ENCODE measurements around the gene SLC13A5. TPM values are rescaled to one million over a fixed set of nuclear protein-coding genes. Genes with fewer than 3 reads are reported as not detected.
"Not testable (repeated sequence)": the region's sequence is repeated elsewhere in the genome, so short reads cannot be mapped to it uniquely, and the experiment has no call there.

The SLC13A5 gene
- total RNA-seq, 2 experiments from 2014 or later: not detected

DNA sequence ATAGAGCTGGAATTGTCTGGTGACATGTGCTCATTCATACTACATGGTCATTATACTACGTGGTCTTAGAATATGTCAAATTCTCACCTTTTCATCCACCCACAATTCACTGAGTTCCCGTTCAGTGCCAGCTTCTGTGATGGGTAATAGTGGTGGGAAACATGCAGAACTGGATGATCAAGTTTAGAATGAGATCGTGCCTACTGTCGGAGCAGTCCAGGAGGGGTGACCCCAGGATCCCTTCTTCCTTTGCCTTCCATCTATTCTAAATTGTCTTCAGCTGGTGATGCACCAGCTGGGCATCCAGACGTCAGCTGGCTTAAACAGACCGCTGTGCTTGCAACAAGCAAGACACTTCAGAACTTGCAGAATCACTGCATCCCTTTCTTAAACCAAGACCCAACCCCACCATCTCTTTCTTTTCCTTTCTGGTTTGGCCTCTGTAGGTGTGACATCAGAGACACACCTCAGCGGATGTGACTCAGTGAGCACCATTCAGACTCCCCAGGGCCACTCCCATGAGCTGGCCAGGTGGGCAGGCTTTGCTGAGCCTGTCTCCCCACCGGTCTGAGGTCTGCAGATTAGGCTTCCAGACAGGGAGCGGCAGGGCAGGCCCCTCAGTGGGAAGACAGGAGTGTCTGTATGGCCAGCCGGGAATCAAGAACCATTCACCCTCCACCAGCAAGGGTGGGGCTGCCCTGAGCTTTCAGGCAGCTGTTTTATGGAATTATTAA, 43.5 kb downstream of the SLC13A5 start:
- POLR2A ChIA-PET: no interaction called here
- CTCF ChIA-PET: interaction anchor here (1.5 kb wide), 2 partner anchors 129 to 131 kb away, joined by 3 to 4 read pairs; no protein-coding TSS in a partner anchor

DNA sequence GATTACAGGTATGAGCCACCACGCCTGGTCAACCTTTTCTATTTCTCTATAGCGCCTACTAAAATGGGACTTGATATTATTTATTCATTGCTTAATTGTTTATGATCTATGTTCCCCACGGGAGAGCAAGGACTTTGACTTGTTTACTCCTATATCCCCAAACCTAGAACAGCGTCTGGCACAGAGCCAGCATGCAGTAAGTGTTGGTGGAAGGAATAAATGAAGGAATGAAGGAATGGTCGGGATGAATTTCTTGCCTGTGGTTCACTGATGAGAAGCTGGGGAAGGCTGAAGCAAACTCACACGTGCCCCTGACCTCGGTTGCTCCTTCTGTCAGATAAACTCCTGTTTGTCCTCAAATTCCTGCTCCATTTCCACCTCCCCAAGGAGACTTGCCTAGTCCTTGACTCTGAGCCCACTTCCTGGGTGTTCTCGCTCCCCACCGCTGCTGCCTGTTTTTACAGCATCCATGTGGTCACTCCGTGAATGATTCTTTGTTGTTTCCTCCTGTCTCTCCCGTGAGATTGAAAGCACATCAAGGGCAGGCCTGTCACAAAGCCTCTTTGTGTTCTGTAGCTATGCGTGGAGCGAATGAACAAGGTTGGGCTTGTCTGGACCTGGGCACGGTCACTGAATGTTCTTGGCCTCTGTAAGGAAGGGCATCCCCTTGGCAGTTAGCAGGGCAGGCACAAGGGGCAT, 44.3 kb downstream of the SLC13A5 start:
- ChIA-PET POLR2A (no interaction called here), CTCF (interaction anchor here (1.0 to 1.5 kb wide), 3 partner anchors 130 to 241 kb away, joined by 3 to 5 read pairs (median 4); no protein-coding TSS in a partner anchor)

DNA sequence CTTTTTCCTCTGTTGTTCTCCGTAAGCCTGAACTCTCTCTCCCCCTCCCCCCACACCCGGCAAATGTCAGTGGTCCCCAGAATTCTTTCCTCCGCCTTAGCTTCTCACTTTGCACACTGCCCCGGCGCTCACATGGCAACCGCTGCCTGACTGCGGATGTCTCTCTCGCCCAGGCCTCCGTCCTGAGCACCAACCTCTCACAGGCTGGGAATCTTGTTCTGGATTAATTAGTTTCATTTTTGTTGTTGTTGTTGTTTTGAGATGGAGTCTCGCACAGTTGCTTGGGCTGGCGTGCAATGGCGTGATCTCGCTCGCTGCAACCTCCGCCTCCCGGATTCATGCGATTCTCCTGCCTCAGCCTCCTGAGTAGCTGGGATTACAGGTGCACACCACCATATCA, 45.0 kb downstream of the SLC13A5 start:
- ChIA-PET CTCF (interaction anchor here (1.0 to 1.5 kb wide), 2 partner anchors 132 to 242 kb away, joined by 4 to 5 read pairs; no protein-coding TSS in a partner anchor), POLR2A (no interaction called here)

DNA sequence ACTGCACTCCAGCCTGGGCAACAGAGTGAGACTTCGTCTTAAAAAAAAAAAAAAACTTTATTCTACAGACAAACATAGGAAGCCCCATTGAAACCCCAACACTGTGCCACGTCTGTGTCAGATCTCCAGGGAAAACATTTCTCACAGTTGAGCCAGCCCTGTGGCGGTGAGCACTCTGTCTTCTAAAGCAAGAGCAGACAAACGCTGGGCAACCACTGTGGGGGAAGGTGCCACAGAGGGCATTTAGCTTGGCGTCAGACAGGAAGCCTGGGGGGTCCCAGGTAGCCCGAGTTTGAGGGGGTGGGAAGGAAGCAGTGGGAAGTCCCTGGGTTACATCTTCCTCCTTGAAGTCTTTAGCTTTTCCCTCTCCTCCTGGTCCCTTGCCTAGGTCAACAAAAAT, 45.7 kb downstream of the SLC13A5 start:
- CTCF ChIA-PET: interaction anchor here (0.7 to 1.0 kb wide), 2 partner anchors 132 to 243 kb away, joined by 3 to 5 read pairs; no protein-coding TSS in a partner anchor
- POLR2A ChIA-PET: no interaction called here

DNA sequence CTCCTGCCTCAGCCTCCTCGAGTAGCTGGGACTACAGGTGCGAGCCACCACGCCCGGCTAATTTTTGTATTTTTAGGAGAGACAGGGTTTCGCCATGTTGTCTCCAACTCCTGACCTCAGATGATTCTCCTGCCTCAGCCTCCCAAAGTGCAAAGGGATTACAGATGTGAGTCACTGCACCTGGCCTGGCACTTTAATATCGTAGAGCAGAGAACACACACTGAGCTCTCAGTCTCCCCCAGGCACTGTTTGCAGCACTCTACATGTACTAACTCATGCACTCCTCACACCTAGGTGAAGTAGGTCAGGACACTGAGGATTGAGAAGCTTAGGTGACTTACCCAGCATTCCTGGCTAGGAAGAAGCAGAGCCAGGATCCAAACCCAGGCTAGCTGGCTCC, 46.6 kb downstream of the SLC13A5 start:
- ChIA-PET CTCF (interaction anchor here (0.7 to 1.2 kb wide), 6 partner anchors 16 to 177 kb away, joined by 3 read pairs; no protein-coding TSS in a partner anchor), POLR2A (no interaction called here)

DNA sequence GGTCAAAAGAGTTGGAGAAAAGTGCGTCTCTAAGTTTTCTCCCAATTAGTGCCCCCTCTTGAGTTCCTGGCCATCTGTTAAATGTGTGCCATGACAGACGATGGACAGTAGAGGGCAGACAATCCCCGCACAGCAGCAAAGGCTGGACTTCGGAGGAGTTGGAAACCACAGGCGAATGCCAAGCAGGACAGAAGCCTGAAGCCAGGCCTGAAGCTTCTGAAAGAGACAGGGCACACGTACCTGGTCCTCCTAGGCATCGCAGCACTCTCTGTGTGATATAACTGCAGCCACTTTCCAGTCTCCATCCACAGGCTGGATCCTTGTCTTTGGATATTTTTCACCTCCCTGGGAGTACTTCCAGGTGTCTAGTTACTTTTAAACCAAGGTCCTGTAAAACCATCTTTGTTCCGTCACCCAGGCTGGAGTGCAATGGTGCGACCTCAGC, 47.1 kb downstream of the SLC13A5 start:
- CTCF ChIA-PET: interaction anchor here (0.8 to 1.2 kb wide), 5 partner anchors 16 to 178 kb away, joined by 3 read pairs; no protein-coding TSS in a partner anchor
- POLR2A ChIA-PET: no interaction called here

DNA sequence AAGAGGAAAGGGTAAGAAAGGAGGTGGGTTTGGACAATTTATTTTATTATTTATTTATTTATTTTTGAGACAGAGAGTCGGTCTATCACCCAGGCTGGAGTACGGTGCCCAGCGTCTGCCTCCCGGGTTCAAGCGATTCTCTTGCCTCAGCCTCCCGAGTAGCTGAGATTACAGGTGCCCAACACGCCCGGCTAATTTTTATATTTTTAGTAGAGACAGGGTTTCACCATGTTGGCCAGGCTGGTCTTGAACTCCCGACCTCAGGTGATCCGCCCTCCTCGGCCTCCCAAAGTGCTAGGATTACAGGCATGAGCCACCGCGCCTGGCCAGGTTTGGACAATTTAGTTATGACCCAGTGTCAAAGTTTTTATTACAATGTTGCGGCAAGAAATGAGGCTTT, 50.0 kb downstream of the SLC13A5 start:
- POLR2A ChIA-PET, CTCF ChIA-PET: not testable (repeated sequence)

DNA sequence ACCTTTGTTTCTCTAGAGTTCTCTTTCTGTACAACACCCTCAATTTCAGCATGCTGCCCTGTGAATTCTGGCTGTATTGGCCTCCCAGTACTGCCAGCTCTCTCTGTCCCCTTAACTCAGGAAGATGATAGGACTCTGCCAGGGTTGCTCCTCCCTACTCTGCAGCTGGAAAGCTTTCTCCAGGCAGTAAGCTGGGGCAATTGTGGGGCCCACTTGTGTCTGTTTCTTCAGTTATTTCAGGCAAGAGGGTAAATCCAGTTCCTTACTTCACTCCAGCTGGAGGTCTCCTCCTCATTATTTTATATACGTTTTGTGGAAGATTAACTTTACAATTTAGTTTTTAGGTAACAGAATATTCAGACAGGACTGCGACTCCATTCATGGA, 51.7 kb downstream of the SLC13A5 start:
- ChIA-PET CTCF (interaction anchor here (0.7 to 1.2 kb wide), 2 partner anchors 10 to 249 kb away, joined by 3 read pairs; no protein-coding TSS in a partner anchor), POLR2A (interaction anchor here (0.6 kb wide), 1 partner anchor 37 kb away, joined by 3 read pairs; no protein-coding TSS in a partner anchor)

DNA sequence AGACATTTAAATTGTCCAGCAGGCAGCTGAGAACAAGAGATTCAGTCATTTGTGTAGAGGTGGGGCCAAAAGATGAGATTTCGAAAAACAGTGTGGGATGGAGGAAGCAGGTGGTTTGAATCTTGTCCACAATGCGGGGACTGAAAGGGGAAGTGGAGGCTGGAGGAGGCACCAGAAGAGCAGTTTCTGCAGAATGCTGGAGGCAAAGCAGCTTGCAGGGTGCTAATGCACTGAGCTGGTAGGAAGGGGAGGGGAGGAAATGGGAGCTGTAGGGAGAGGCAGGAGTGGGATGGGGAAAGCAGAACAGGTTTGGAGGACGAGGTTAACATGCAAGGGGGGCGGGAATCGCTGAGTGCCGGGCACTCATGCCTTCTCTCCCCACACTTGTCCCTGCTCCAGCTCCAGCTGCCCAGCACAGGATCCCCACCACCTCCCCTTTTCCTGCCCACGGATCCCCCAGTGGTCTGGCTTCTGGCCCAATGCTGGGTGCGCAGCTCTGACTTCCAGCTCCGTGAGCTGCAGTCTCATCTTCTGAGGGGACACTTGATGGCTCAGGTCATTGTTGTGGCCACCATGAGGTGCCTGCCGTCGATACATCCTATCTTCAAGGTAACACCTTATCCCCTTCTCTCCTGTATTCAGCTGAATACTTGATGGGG, 52.2 kb downstream of the SLC13A5 start:
- ChIA-PET POLR2A (interaction anchor here (0.6 kb wide), 1 partner anchor 38 kb away, joined by 3 read pairs; no protein-coding TSS in a partner anchor), CTCF (interaction anchor here (0.7 kb wide), 1 partner anchor 250 kb away, joined by 3 read pairs; no protein-coding TSS in a partner anchor)

DNA sequence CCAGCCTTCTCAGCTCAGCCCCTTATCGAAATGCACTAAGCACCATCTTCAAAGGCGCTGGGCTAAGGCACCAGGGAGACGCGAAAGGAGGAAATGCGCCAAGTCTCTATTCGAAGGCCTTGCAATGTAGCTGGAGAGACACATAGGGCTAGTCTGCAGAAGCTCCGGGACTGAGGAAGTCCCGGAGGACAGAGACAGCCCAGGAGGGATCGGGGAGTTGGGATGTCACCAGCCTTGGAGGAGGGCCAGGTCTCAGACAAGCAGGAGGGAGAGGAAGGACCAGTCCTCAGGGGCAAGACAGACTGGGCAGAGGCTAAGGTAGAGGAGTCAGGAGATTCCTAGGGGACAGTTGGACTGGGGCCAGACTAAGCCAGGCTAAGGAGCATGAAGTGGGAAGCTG, 53.1 kb downstream of the SLC13A5 start:
- ChIA-PET CTCF (no interaction called here), POLR2A (no interaction called here)

DNA sequence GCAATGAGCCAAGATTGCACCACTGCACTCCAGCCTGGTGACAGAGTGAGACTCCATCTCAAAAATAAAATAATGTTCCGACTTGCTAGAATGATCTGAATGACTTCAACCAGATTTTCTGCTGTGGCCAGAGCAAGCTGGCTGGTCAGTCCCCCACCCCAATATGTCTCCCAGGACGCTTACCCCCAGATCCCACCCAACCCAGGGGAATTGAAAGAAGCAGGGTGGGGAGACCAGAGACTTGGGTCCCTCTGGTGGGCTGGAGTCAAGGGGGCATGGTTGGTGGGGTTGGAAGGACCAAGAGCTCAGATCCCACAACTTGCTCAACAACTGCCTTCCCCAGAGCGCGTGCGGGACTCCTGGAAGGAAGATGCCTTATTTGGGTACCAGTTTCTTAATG, 54.8 kb downstream of the SLC13A5 start:
- CTCF ChIA-PET, POLR2A ChIA-PET: not testable (repeated sequence)

DNA sequence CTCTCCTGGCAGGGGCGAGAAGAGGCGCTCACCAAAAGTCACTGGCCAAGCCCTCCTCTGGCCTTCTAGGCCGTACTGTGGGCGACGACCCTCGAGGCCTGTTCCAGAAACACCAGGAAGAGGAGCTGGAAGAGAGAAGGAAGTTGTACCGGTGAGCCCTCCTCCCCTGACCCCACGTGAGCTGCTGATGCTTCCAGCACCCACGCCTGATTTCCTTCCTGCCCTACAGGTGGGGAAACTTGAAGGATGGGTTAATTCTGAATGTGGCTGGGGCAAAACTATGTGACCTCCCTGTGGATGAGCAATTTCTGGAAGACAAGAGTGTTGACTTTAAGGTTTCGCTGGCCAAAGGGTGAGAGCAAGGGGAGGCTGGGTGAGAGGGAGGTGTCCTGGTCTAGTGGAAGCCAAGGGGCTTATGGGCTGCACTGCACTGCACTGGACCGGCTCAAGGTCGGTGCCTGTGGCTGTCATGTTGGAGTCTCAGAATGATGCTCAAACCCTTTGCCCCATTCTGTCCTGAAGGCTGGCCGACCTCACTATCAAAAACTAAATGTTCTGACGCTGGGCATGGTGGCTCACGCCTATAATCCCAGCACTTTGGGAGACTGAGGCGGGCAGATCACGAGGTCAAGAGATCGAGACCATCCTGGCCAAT, 55.4 kb downstream of the SLC13A5 start:
- ChIA-PET CTCF (interaction anchor here (0.6 kb wide), 2 partner anchors 104 to 253 kb away, joined by 3 to 4 read pairs; no protein-coding TSS in a partner anchor), POLR2A (no interaction called here)

DNA sequence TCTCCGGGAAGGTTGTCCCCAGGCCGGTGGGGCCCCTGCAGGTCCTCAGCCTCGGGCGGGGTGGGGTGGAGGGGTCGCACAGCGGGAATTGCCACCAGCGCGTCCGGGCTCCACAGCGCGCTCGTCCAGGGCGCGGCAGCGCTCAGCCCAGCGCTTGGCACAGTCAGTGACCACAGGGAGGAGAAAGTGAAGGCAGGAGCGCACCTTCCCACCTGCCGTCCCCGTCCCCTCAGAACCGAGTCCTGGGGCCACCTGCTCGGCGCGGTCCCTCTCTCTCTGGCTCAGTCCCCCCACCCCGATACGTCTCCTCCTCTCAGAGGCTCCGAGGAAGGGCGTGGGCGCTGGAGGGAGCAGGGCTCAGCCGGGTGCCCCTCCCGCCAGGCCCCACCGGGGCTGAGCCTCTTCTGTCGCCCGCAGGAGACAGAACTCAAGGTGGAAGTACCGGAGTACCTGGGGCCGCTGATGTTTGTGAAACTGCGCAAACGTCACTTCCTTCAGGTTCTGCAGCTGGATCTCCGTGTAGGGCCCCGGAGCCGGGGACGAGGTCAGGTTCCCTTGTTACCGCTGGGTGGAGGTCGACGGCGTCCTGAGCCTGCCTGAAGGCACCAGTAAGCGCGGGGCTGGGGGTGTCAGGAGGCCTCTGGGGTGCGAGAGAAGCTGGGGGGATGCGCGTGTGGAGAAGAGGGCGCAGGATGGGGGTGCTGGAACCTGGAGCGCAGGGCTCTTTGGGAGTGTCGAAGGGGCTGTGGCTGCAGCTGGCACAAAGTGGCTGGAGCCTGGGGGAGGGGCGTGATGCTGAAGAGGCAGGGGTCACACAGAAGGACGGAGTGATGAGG, 56.2 kb downstream of the SLC13A5 start:
- POLR2A ChIA-PET: not testable (repeated sequence)
- CTCF ChIA-PET: interaction anchor here (0.6 kb wide), 2 partner anchors 103 to 254 kb away, joined by 3 to 4 read pairs; no protein-coding TSS in a partner anchor

DNA sequence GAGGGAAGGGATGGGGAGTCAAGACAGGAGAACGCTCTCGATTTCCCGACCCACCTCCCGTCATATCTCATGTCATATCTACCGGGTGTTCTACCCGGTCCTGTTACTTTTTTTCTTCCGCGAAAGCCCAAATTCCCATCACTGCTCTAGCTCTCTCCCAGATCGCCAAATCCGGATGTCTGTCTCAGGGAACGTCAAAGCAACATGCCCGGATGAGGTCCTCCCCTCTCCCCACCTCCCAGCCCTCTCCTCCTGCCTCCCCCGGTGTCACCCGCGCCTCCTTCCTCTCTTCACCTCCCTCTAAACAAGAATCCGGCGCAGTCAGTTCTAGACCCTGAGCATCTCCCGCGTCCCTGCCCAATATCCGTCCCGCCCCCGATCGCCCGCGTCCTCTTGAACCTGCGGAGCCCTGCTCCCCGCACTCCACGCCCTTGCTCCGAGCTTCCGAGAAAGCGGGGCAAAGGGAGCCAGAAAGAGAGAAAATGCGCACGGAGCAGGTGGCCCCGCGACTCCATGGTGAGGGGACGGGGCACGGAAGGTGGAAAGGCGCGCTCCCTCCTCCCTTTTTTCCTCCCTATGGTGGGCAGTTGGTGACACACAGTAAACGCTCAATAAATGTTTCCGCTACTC, 57.3 kb downstream of the SLC13A5 start:
- POLR2A ChIA-PET, CTCF ChIA-PET: not testable (repeated sequence)

DNA sequence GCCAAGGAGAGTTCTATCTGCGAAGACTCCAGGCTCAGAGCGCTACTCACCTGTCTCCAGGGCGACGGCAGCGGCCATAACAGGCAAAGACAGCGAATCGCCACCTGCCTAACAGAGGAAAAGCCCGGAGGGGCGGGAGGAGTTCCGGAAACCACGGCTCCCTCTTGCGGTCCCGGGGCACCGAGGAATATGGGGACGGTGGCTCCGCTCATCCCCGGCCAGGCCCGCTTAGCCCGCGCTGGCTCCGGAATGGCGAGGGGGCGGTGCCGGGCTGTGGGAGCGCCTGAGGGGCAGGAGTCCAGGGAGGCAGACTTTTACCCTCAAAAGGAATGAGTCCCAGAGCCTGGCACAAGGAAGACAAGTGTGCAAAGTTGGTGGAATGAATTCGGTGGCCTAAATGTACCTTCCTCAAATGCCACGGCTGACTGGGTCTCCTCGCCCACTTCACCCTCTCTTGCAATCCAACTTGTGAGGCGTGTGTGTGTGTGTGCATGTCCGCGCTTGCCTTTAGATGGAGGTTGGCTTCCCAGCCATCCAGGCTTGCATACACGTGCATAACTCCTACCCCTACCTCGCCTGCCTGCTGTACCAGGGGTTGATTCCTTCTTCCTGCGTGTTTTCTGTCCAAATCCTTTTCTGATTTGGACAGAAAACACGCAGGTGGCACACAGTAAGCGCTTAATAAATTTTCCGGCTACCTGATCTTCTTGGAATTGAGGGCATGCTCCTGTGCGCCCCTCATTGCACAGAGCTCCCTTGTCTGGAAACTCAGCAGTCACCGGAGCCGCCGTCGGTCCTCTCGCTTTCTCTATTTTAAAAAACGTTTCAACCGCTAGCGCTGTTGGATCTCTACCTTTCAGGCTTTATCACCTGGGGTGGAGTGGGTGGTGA, 58.1 kb downstream of the SLC13A5 start:
- POLR2A ChIA-PET: no interaction called here
- CTCF ChIA-PET: no interaction called here

DNA sequence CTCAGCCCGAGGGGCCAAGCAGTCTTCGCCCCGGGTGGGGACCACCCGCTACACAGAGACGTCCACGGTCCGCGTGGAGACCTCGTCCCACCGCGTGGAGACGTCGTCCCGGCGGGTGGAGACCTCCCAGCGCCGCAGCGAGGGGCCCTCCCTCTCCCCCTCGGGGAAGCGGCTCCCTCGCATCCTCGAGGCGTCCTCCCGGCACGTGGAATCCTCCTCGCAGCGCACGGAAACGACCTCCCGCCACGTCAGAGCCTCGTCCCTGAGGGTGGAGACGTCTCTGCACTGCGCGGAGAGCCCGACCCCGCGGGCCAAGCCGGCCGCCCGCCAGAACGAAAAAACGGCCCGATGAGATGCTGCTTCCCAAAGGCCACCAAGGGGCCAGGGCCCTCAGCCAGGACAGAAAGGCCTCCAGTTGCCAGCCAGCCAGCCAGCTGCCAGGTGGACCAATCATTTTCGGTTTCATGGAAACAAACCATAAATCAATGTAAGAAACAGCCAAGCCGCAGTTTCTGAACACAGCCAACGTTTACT, 61.2 kb downstream of the SLC13A5 start:
- CTCF ChIA-PET: interaction anchor here (1.0 to 1.3 kb wide), 2 partner anchors 9 to 11 kb away, joined by 3 read pairs; no protein-coding TSS in a partner anchor
- POLR2A ChIA-PET: interaction anchor here (1.4 kb wide), 1 partner anchor 11 kb away, joined by 7 read pairs; no protein-coding TSS in a partner anchor

Data from activated CD8-positive, alpha-beta memory T cell treated with anti-CD3 and anti-CD28 coated beads for 36 hours (primary cell).